Lung (tissue), 12 donors: ENCODE results near the gene CTDSP1. TPM values are rescaled to one million over a fixed set of nuclear protein-coding genes. Genes with fewer than 3 reads are reported as not detected.
A peak's percentile ranks its signal among the peaks of the same experiment; 100 is the strongest.

Experiments used
- ATAC-seq: fragments of 200-7000 bp; cut with Tn5 transposase; one replicate; pipeline ENCODE4 v1.9.1; 2020; ENCODE audit warnings: moderate number of reproducible peaks; ENCODE audit not compliant: insufficient read depth, low FRiP score
- DNase-seq, 3 donors: peaks; one replicate each; pipeline ENCODE4 v3.0.0-alpha.2; 2013 to 2017
- H3K27ac ChIP-seq, 2 donors: one replicate each; pipeline ENCODE4 v1.5.1; 2013; ENCODE audit warnings: mild to moderate bottlenecking in 2 of 2, moderate library complexity in 2 of 2, control low read depth in 1 of 2, inconsistent platforms in 1 of 2, low read depth in 1 of 2, low read length in 1 of 2
- H3K27me3 ChIP-seq, 3 donors: one replicate each; pipeline ENCODE4 v1.5.1; 2013; ENCODE audit warnings: low read length in 2 of 3; ENCODE audit not compliant: control insufficient read depth in 3 of 3, insufficient read depth in 3 of 3
- H3K36me3 ChIP-seq, 4 donors: one replicate each; pipeline ENCODE4 v1.5.1; 2013; ENCODE audit warnings: low read length in 4 of 4, mild to moderate bottlenecking in 1 of 4, moderate library complexity in 1 of 4; ENCODE audit not compliant: control insufficient read depth in 4 of 4, insufficient read depth in 4 of 4
- H3K4me1 ChIP-seq, 5 donors: one replicate each; pipeline ENCODE4 v1.5.1; 2013; ENCODE audit warnings: low read length in 5 of 5, mild to moderate bottlenecking in 2 of 5, moderate library complexity in 1 of 5; ENCODE audit not compliant: control insufficient read depth in 5 of 5, insufficient read depth in 5 of 5
- H3K4me3 ChIP-seq: one replicate; pipeline ENCODE4 v1.5.1; 2013; ENCODE audit warnings: mild to moderate bottlenecking, control low read depth, moderate library complexity
- H3K9ac ChIP-seq, 2 donors: one replicate each; pipeline ENCODE4 v1.5.1; 2013; ENCODE audit warnings: low read length in 2 of 2, control low read depth in 1 of 2; ENCODE audit not compliant: insufficient read depth in 1 of 2
- H3K9me3 ChIP-seq, 4 donors: one replicate each; pipeline ENCODE4 v1.5.1; 2013; ENCODE audit warnings: low read length in 3 of 4, mild to moderate bottlenecking in 1 of 4, moderate library complexity in 1 of 4; ENCODE audit not compliant: control insufficient read depth in 4 of 4, insufficient read depth in 3 of 4
- CTCF ChIP-seq: IDR thresholded peaks from 2 replicates; pipeline ENCODE4 v1.5.1; 2012; ENCODE audit warnings: mild to moderate bottlenecking; ENCODE audit errors: control extremely low read depth, extremely low read depth
- WGBS, 2 donors: extraction: QIAGEN DNeasy Blood & Tissue Kit; methylation state at CpG; one replicate each; pipeline ENCODE4 v1.1.7; 2013; 5-methylcytosine and 5-hydroxymethylcytosine counted together
- polyA plus RNA-seq, 2 donors: library from polyadenylated mRNA; stranded (reverse); fragments of 200-250 nt; gene quantifications; one replicate each; pipeline ENCODE4 v1.2.1, GENCODE V29; 2013
- total RNA-seq, 2 donors: library from RNA; depleted of rRNA in 1 of 2; stranded (reverse); fragments of >200 nt in 1 of 2; gene quantifications; one replicate each; pipeline ENCODE4 v1.2.1, GENCODE V29; 2014 to 2021
- donor health status: control.
- donor health status: control.
- donor health status: Bipolar disorder and iron deficiency.
- donor health status: healthy.
- donor health status: DM: yes; HTN: yes; CAD: no.

CTDSP1 gene
- total and polyA plus RNA-seq, 4 donors = 113 to 183 (median 139) TPM

- Histone ChIP-seq H3K9ac (peak overlapping the region in 1 of 2 donors; percentile 61), H3K4me1 (peaks cover 0 to 37% (median 18%) of the 10 kb centered on the region in 5 donors), H3K36me3 (peaks cover 9 to 25% (median 12%) of the 10 kb centered on the region in 4 donors), H3K9me3 (no peaks in the 10 kb centered on the region), H3K4me3 (no peak overlapping the region), H3K27me3 (no peaks in the 10 kb centered on the region), H3K27ac (peak overlapping the region; percentile 76 to 92)
- ATAC-seq = no peak
- WGBS, 2 donors = 3% methylated on average over 13 of the region's 13 CpGs
- no peak for TF ChIP-seq CTCF
- peak; percentile 74 to 86 (median 78) for DNase-seq
These were observed 7.4 kb downstream of the CTDSP1 start for GRCh38 chr2:218406949-218407618.

- DNase-seq = no peak
- Histone ChIP-seq H3K36me3 (peaks cover 8 to 18% (median 11%) of the 10 kb centered on the region in 4 donors), H3K4me1 (peaks cover 0 to 34% (median 15%) of the 10 kb centered on the region in 5 donors), H3K9me3 (no peaks in the 10 kb centered on the region), H3K27ac (no peak overlapping the region), H3K9ac (no peak overlapping the region), H3K4me3 (no peak overlapping the region), H3K27me3 (no peaks in the 10 kb centered on the region)
- TF ChIP-seq CTCF = no peak
- WGBS, 2 donors = 82 to 84% methylated on average over 8 of the region's 8 CpGs
- no peak for ATAC-seq
These were observed 8.0 kb downstream of the CTDSP1 start for GRCh38 chr2:218407717-218408116.

- WGBS, 2 donors = 92 to 95% methylated on average over 5 of the region's 5 CpGs
These were observed 18.7 kb downstream of the CTDSP1 start for GRCh38 chr2:218418321-218418716.

More at GRCh38 chr2:218418321-218418716, 18.7 kb downstream of the CTDSP1 start:
- Histone ChIP-seq H3K4me1 (peaks cover 0 to 3% (median 0%) of the 10 kb centered on the region in 5 donors), H3K27ac (no peak overlapping the region), H3K27me3 (no peaks in the 10 kb centered on the region), H3K9me3 (no peaks in the 10 kb centered on the region), H3K9ac (no peak overlapping the region), H3K4me3 (no peak overlapping the region), H3K36me3 (no peaks in the 10 kb centered on the region)
- ATAC-seq (no peak), DNase-seq (no peak)
- TF ChIP-seq CTCF = no peak
